ENCODE measurements around the gene SCIMP. TPM values are rescaled to one million over a fixed set of nuclear protein-coding genes. Genes with fewer than 3 reads are reported as not detected.
"Not testable (repeated sequence)": the region's sequence is repeated elsewhere in the genome, so short reads cannot be mapped to it uniquely, and the experiment has no call there.

The SCIMP gene
- total RNA-seq, 1 donor from 2014 or later: 2.1 TPM

- Histone ChIP-seq H3K9me3 (ENCODE audit: control insufficient read depth in 3 of 3, low read length in 3 of 3) (no peaks in the 10 kb centered on the region), H3K27me3 (ENCODE audit: control insufficient read depth in 3 of 3, insufficient read depth in 3 of 3, low read length in 3 of 3) (no peaks in the 10 kb centered on the region), H3K4me1 (ENCODE audit: control insufficient read depth in 3 of 3, insufficient read depth in 3 of 3, low read length in 3 of 3) (peaks cover 8 to 17% (median 13%) of the 10 kb centered on the region in 3 donors), H3K4me3 (ENCODE audit: low read length in 3 of 3) (no peak overlapping the region), H3K9ac (ENCODE audit: low read depth in 1 of 3, low read length in 3 of 3) (no peak overlapping the region), H3K27ac (ENCODE audit: low read depth, low read length) (no peak overlapping the region), H3K36me3 (ENCODE audit: control insufficient read depth in 3 of 3, insufficient read depth in 3 of 3, low read length in 3 of 3) (peaks cover 0 to 4% (median 2%) of the 10 kb centered on the region in 3 donors)
Measured at GRCh38 chr17:5194346-5194745, 40.3 kb downstream of the SCIMP start.

GRCh38 chr17:5191541-5192417 lies 42.9 kb downstream of the SCIMP start, which contains the start of gene ZNF594:
TSS of gene ZNF594 (minus strand) at chr17:5191868. CDS start at chr17:5184256, 7,612 bp downstream.
- Histone ChIP-seq H3K4me1 (ENCODE audit: control insufficient read depth in 3 of 3, insufficient read depth in 3 of 3, low read length in 3 of 3) (peaks cover 8 to 17% (median 13%) of the 10 kb centered on the region in 3 donors), H3K9ac (ENCODE audit: low read depth in 1 of 3, low read length in 3 of 3) (peak within 1 kb of the TSS; percentile 85 to 96 (median 92)), H3K27ac (ENCODE audit: low read depth, low read length) (peak within 1 kb of the TSS; percentile 76), H3K27me3 (ENCODE audit: control insufficient read depth in 3 of 3, insufficient read depth in 3 of 3, low read length in 3 of 3) (no peaks in the 10 kb centered on the region), H3K9me3 (ENCODE audit: control insufficient read depth in 3 of 3, low read length in 3 of 3) (no peaks in the 10 kb centered on the region), H3K4me3 (ENCODE audit: low read length in 3 of 3) (peak within 1 kb of the TSS; percentile 86 to 96 (median 96)), H3K36me3 (ENCODE audit: control insufficient read depth in 3 of 3, insufficient read depth in 3 of 3, low read length in 3 of 3) (peaks cover 2 to 6% (median 5%) of the 10 kb centered on the region in 3 donors)

- Histone ChIP-seq H3K4me3 (ENCODE audit: low read length in 3 of 3) (no peak overlapping the region), H3K4me1 (ENCODE audit: control insufficient read depth in 3 of 3, insufficient read depth in 3 of 3, low read length in 3 of 3) (no peaks in the 10 kb centered on the region), H3K9me3 (ENCODE audit: control insufficient read depth in 3 of 3, low read length in 3 of 3) (peaks cover 34 to 37% (median 36%) of the 10 kb centered on the region in 3 donors), H3K9ac (ENCODE audit: low read depth in 1 of 3, low read length in 3 of 3) (no peak overlapping the region), H3K36me3 (ENCODE audit: control insufficient read depth in 3 of 3, insufficient read depth in 3 of 3, low read length in 3 of 3) (peaks cover 4 to 19% (median 14%) of the 10 kb centered on the region in 3 donors), H3K27ac (ENCODE audit: low read depth, low read length) (no peak overlapping the region), H3K27me3 (ENCODE audit: control insufficient read depth in 3 of 3, insufficient read depth in 3 of 3, low read length in 3 of 3) (no peaks in the 10 kb centered on the region)
Measured at GRCh38 chr17:5184288-5184687, 50.4 kb downstream of the SCIMP start.

- Histone ChIP-seq H3K27ac (ENCODE audit: low read depth, low read length) (no peak overlapping the region), H3K9ac (ENCODE audit: low read depth in 1 of 3, low read length in 3 of 3) (no peak overlapping the region), H3K9me3 (ENCODE audit: control insufficient read depth in 3 of 3, low read length in 3 of 3) (peaks cover 34 to 41% (median 41%) of the 10 kb centered on the region in 3 donors), H3K27me3 (ENCODE audit: control insufficient read depth in 3 of 3, insufficient read depth in 3 of 3, low read length in 3 of 3) (no peaks in the 10 kb centered on the region), H3K36me3 (ENCODE audit: control insufficient read depth in 3 of 3, insufficient read depth in 3 of 3, low read length in 3 of 3) (peaks cover 2 to 21% (median 17%) of the 10 kb centered on the region in 3 donors), H3K4me1 (ENCODE audit: control insufficient read depth in 3 of 3, insufficient read depth in 3 of 3, low read length in 3 of 3) (no peaks in the 10 kb centered on the region), H3K4me3 (ENCODE audit: low read length in 3 of 3) (no peak overlapping the region)
Measured at GRCh38 chr17:5183410-5183793, 51.3 kb downstream of the SCIMP start.

GRCh38 chr17:5182597-5183409 lies 51.9 kb downstream of the SCIMP start:
- Histone ChIP-seq H3K9me3 (ENCODE audit: control insufficient read depth in 3 of 3, low read length in 3 of 3) (peaks cover 34 to 45% (median 41%) of the 10 kb centered on the region in 3 donors), H3K36me3 (ENCODE audit: control insufficient read depth in 3 of 3, insufficient read depth in 3 of 3, low read length in 3 of 3) (peaks cover 2 to 21% (median 17%) of the 10 kb centered on the region in 3 donors), H3K27ac (ENCODE audit: low read depth, low read length) (no peak overlapping the region), H3K9ac (ENCODE audit: low read depth in 1 of 3, low read length in 3 of 3) (no peak overlapping the region), H3K27me3 (ENCODE audit: control insufficient read depth in 3 of 3, insufficient read depth in 3 of 3, low read length in 3 of 3) (no peaks in the 10 kb centered on the region), H3K4me1 (ENCODE audit: control insufficient read depth in 3 of 3, insufficient read depth in 3 of 3, low read length in 3 of 3) (no peaks in the 10 kb centered on the region), H3K4me3 (ENCODE audit: low read length in 3 of 3) (peak overlapping the region in 1 of 3 donors; percentile 20)

- Histone ChIP-seq H3K27me3 (ENCODE audit: control insufficient read depth in 3 of 3, insufficient read depth in 3 of 3, low read length in 3 of 3) (no peaks in the 10 kb centered on the region), H3K9me3 (ENCODE audit: control insufficient read depth in 3 of 3, low read length in 3 of 3) (peaks cover 34 to 45% (median 41%) of the 10 kb centered on the region in 3 donors), H3K4me3 (ENCODE audit: low read length in 3 of 3) (peak overlapping the region in 2 of 3 donors; percentile 8 to 40), H3K9ac (ENCODE audit: low read depth in 1 of 3, low read length in 3 of 3) (no peak overlapping the region), H3K27ac (ENCODE audit: low read depth, low read length) (no peak overlapping the region), H3K36me3 (ENCODE audit: control insufficient read depth in 3 of 3, insufficient read depth in 3 of 3, low read length in 3 of 3) (peaks cover 2 to 17% (median 16%) of the 10 kb centered on the region in 3 donors), H3K4me1 (ENCODE audit: control insufficient read depth in 3 of 3, insufficient read depth in 3 of 3, low read length in 3 of 3) (no peaks in the 10 kb centered on the region)
Measured at GRCh38 chr17:5181509-5182305, 53.0 kb downstream of the SCIMP start.

GRCh38 chr17:5179003-5179402 lies 55.7 kb downstream of the SCIMP start:
- H3K27ac ChIP-seq (ENCODE audit: low read depth, low read length): no peak overlapping the region
- no peaks in the 10 kb centered on the region for H3K4me1 ChIP-seq (ENCODE audit: control insufficient read depth in 3 of 3, insufficient read depth in 3 of 3, low read length in 3 of 3)
- peaks cover 33 to 39% (median 34%) of the 10 kb centered on the region in 3 donors for H3K9me3 ChIP-seq (ENCODE audit: control insufficient read depth in 3 of 3, low read length in 3 of 3)
- H3K9ac ChIP-seq (ENCODE audit: low read depth in 1 of 3, low read length in 3 of 3): no peak overlapping the region
- H3K4me3 ChIP-seq (ENCODE audit: low read length in 3 of 3): no peak overlapping the region
- no peaks in the 10 kb centered on the region for H3K27me3 ChIP-seq (ENCODE audit: control insufficient read depth in 3 of 3, insufficient read depth in 3 of 3, low read length in 3 of 3)
- H3K36me3 ChIP-seq (ENCODE audit: control insufficient read depth in 3 of 3, insufficient read depth in 3 of 3, low read length in 3 of 3): peaks cover 11 to 24% (median 21%) of the 10 kb centered on the region in 3 donors

- H3K9ac ChIP-seq (ENCODE audit: low read depth in 1 of 3, low read length in 3 of 3); H3K9me3 ChIP-seq (ENCODE audit: control insufficient read depth in 3 of 3, low read length in 3 of 3); H3K27ac ChIP-seq (ENCODE audit: low read depth, low read length); H3K27me3 ChIP-seq (ENCODE audit: control insufficient read depth in 3 of 3, insufficient read depth in 3 of 3, low read length in 3 of 3); H3K4me3 ChIP-seq (ENCODE audit: low read length in 3 of 3); H3K4me1 ChIP-seq (ENCODE audit: control insufficient read depth in 3 of 3, insufficient read depth in 3 of 3, low read length in 3 of 3): not testable (repeated sequence)
- peaks cover 12 to 21% (median 13%) of the 10 kb centered on the region in 3 donors for H3K36me3 ChIP-seq (ENCODE audit: control insufficient read depth in 3 of 3, insufficient read depth in 3 of 3, low read length in 3 of 3)
Measured at GRCh38 chr17:5175027-5175426, 59.6 kb downstream of the SCIMP start.

GRCh38 chr17:5165791-5166564 lies 68.7 kb downstream of the SCIMP start:
- H3K27ac ChIP-seq (ENCODE audit: low read depth, low read length): not testable (repeated sequence)

More at GRCh38 chr17:5165791-5166564, 68.7 kb downstream of the SCIMP start:
- not testable (repeated sequence) for H3K9ac ChIP-seq (ENCODE audit: low read depth in 1 of 3, low read length in 3 of 3); H3K9me3 ChIP-seq (ENCODE audit: control insufficient read depth in 3 of 3, low read length in 3 of 3); H3K4me1 ChIP-seq (ENCODE audit: control insufficient read depth in 3 of 3, insufficient read depth in 3 of 3, low read length in 3 of 3); H3K4me3 ChIP-seq (ENCODE audit: low read length in 3 of 3); H3K27me3 ChIP-seq (ENCODE audit: control insufficient read depth in 3 of 3, insufficient read depth in 3 of 3, low read length in 3 of 3)
- peaks cover 4 to 14% (median 9%) of the 10 kb centered on the region in 3 donors for H3K36me3 ChIP-seq (ENCODE audit: control insufficient read depth in 3 of 3, insufficient read depth in 3 of 3, low read length in 3 of 3)

Data from skeletal muscle tissue (tissue), 4 donors.